Stimulated activated naive B cell treated with anti-CD40 and anti-IgM and Interleukin-4, amounts not matched to agents 10 μg/mL and 1 μg/mL and 100 μg/mL, for 72 hours (primary cell): ENCODE results near the gene AHCYL2.
"Not testable (repeated sequence)": the region's sequence is repeated elsewhere in the genome, so short reads cannot be mapped to it uniquely, and the experiment has no call there.

ENCODE experiments used
- ATAC-seq, 2 donors: fragments of 150-1000 bp; cut with Tn5 transposase; replicated peaks; 2 replicates each; pipeline ENCODE4 v1.10.0; 2021; ENCODE audit warnings: moderate library complexity in 1 of 2
- DNase-seq: peaks from one replicate; pipeline ENCODE4 v3.0.0; 2021
- H3K27ac Mint-ChIP-seq: one replicate; pipeline ENCODE4 v1.8.0; 2022; ENCODE audit warnings: mild to moderate bottlenecking, mixed read lengths
- H3K27me3 Mint-ChIP-seq, 2 donors: one replicate each; pipeline ENCODE4 v1.8.0; 2022; ENCODE audit warnings: mixed read lengths in 2 of 2
- H3K36me3 Mint-ChIP-seq, 2 donors: one replicate each; pipeline ENCODE4 v1.8.0; 2022; ENCODE audit warnings: mixed read lengths in 2 of 2, mild to moderate bottlenecking in 1 of 2
- H3K4me1 Mint-ChIP-seq, 2 donors: one replicate each; pipeline ENCODE4 v1.8.0; 2022; ENCODE audit warnings: mixed read lengths in 2 of 2, mild to moderate bottlenecking in 1 of 2
- H3K4me3 Mint-ChIP-seq, 2 donors: one replicate each; pipeline ENCODE4 v1.8.0; 2022; ENCODE audit warnings: mild to moderate bottlenecking in 2 of 2, mixed read lengths in 2 of 2, moderate library complexity in 1 of 2
- H3K9me3 Mint-ChIP-seq, 2 donors: one replicate each; pipeline ENCODE4 v1.8.0; 2022; ENCODE audit warnings: mixed read lengths in 2 of 2, mild to moderate bottlenecking in 1 of 2

Gene AHCYL2

DNA sequence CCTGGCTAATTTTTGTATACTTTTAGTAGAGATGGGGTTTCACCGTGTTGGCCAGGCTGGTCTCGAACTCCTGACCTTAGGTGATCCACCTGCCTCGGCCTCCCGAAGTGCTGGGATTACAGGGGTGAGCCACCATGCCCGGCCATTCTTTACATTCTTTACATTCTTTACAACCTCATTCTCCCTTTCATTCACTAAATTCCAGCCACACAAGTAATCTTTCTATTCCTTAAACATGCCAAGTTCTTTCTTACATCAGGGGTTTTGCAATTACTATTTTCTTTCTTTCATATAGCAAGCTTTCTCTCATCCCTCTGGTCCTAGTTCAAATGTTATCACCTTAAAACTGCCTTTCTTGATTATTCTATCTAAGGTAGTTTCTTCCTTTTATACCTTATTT, 128.3 kb downstream of the AHCYL2 start:
- H3K9me3 Mint-ChIP-seq, H3K4me3 Mint-ChIP-seq, ATAC-seq, H3K27me3 Mint-ChIP-seq, H3K36me3 Mint-ChIP-seq, DNase-seq, H3K27ac Mint-ChIP-seq: not testable (repeated sequence)
- peaks cover 3 to 14% of the 10 kb centered on the region in 2 donors for H3K4me1 Mint-ChIP-seq

DNA sequence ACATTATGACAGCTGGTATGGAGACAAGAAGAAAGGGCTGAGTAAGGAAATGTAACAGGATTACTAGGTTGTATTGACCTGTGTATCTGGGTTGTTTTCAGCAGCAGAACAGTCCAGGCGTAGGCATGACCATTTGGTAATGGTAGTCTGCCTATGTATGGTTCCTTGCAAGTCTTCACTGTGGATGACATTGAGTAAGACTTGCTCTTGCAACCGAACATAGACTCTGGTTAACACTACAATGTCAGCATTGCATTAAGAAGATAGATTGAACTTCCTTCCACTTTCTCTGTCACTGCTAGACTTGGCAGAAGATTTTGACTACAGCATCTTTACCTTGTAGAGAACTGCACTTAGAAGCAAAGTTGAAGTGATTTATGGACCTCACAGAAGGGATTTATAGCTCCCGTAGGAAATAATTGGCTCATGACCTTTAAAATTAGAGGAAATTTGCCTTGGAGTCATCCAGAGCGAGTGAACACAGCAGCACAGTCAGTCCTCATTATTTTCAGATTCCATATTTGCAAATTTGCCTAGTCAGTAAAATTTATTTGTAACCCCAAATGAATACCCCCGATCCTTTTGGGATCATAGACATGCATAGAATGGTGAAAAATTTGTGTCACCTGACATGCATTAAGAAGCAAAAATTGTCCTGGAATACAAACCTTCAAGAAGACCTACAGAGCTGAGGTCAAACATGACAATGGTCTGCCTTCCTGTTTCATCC, 129.8 kb downstream of the AHCYL2 start:
- no peak overlapping the region for H3K4me3 Mint-ChIP-seq
- H3K27ac Mint-ChIP-seq = no peak overlapping the region
- no peaks in the 10 kb centered on the region for H3K9me3 Mint-ChIP-seq
- H3K27me3 Mint-ChIP-seq = no peaks in the 10 kb centered on the region
- H3K4me1 Mint-ChIP-seq = peaks cover 5 to 14% of the 10 kb centered on the region in 2 donors
- ATAC-seq (no peak), DNase-seq (no peak)
- H3K36me3 Mint-ChIP-seq = peaks cover 0 to 3% of the 10 kb centered on the region in 2 donors

DNA sequence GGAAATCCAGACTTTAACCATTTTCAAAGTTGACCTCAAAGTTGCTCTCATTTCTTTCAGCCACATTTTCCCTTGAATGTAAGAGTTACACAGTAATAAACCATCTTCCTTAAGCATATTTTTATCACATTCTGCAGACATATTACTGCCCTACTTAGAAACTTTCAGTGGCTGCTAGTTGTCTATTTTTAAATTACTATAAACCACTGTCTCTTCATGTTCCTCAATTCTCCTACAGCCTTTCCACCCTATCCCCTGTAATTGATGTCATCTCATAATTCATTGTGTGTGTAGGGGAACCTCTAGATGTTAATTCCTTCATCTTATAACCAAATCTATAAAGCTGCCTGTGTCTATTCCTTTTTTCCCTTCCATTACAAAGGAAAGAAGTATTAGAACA, 131.3 kb downstream of the AHCYL2 start:
- Mint-ChIP-seq H3K27me3 (no peaks in the 10 kb centered on the region), H3K4me1 (peaks cover 5 to 13% of the 10 kb centered on the region in 2 donors), H3K27ac (no peak overlapping the region), H3K36me3 (peaks cover 0 to 3% of the 10 kb centered on the region in 2 donors), H3K4me3 (no peak overlapping the region), H3K9me3 (no peaks in the 10 kb centered on the region)
- ATAC-seq (peak in 1 of 2 donors; percentile 54), DNase-seq (no peak)

DNA sequence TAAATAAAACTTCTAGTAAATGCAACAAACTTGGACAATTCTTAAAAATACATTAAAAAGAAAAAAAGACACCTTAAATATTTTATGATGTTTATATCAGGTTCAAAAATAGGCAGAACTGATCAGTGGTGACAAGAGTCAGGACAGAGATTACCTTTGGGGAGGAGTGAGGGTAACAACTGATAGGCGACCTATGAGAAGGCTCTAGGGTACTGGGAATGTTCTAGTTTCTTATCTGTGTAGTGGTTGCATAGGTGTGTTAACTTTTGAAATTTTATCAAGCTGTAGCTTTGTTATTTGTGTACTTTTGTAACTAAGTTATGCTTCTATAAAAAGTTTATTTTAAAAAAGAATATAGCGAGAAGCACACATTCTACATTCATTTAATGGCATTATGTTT, 134.3 kb downstream of the AHCYL2 start:
- no peak for ATAC-seq
- no peak overlapping the region for H3K27ac Mint-ChIP-seq

DNA sequence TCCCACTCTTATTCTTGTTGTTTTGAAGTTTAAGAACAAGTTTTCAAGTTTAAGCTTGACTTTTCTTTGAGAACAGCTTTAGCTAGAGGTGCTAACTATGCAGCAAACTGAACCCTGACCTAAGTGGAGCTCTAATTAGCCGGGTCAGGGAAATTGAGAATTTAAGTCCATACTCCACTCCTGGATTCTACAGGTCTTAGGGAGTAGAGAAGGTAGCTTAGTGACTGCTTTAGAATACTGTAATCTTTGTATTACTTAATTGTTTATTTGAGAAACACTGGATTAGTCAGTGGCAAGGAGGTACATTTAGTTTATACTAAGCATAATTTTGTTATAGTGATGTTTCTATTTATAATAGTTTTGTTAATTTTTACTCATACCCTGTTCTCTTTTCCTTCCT, 134.8 kb downstream of the AHCYL2 start:
- H3K4me3 Mint-ChIP-seq = no peak overlapping the region

More for the DNA sequence above, 134.3 kb downstream of the AHCYL2 start:
- H3K36me3 Mint-ChIP-seq = peaks cover 0 to 3% of the 10 kb centered on the region in 2 donors
- DNase-seq = no peak
- no peak overlapping the region for H3K4me3 Mint-ChIP-seq
- peaks cover 5 to 9% of the 10 kb centered on the region in 2 donors for H3K4me1 Mint-ChIP-seq
- no peaks in the 10 kb centered on the region for H3K27me3 Mint-ChIP-seq
- H3K9me3 Mint-ChIP-seq = no peaks in the 10 kb centered on the region

DNA sequence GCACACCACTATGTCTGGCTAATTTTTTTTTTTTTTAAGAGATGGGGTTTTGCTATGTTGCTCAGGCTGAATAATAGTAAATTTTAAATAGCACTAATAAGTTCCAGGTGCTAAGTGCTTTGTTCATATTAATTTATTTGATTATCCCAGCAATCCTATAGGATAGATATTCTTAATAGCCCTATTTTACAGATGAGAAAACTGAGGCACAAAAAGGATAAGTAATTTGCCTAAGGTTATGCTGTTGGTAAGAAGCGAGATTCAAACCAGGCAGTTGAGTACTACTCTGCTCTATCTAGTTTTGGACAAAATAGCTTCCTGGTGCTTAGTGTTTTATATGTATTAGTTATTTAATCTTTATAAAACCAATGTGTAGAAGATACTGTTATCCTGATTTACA, 136.9 kb downstream of the AHCYL2 start:
- no peak overlapping the region for H3K4me3 Mint-ChIP-seq
- no peaks in the 10 kb centered on the region for H3K36me3 Mint-ChIP-seq
- no peaks in the 10 kb centered on the region for H3K9me3 Mint-ChIP-seq
- H3K27me3 Mint-ChIP-seq = no peaks in the 10 kb centered on the region
- DNase-seq = no peak
- H3K27ac Mint-ChIP-seq = no peak overlapping the region
- peaks cover 0 to 2% of the 10 kb centered on the region in 2 donors for H3K4me1 Mint-ChIP-seq
- ATAC-seq = no peak

More for the DNA sequence above, 134.8 kb downstream of the AHCYL2 start:
- Mint-ChIP-seq H3K9me3 (no peaks in the 10 kb centered on the region), H3K4me1 (peaks cover 5 to 9% of the 10 kb centered on the region in 2 donors), H3K27ac (no peak overlapping the region), H3K27me3 (no peaks in the 10 kb centered on the region), H3K36me3 (peaks cover 0 to 3% of the 10 kb centered on the region in 2 donors)
- ATAC-seq (no peak), DNase-seq (no peak)

DNA sequence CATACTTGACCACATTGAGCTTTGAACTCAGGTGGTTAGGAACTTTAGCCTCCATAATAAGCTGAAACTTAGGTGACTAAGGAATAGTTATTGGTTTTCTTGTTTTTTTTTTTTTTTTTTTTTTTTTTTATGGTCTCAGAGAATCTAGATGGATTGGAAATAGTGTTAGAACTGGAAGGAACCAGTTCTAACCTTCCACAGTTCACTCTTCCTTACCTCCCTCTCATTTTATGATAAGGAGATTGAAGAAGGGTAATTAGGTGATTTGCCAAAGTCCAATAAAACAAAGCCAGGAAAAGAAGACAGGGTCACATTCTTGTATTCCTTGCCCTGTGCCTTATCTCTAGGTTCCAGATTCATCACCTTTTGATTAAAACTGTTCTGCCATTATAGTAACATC, 137.7 kb downstream of the AHCYL2 start:
- DNase-seq (no peak), ATAC-seq (no peak)
- Mint-ChIP-seq H3K27ac (no peak overlapping the region), H3K4me1 (peaks cover 2 to 5% of the 10 kb centered on the region in 2 donors), H3K9me3 (no peaks in the 10 kb centered on the region), H3K27me3 (no peaks in the 10 kb centered on the region), H3K4me3 (no peak overlapping the region), H3K36me3 (no peaks in the 10 kb centered on the region)

DNA sequence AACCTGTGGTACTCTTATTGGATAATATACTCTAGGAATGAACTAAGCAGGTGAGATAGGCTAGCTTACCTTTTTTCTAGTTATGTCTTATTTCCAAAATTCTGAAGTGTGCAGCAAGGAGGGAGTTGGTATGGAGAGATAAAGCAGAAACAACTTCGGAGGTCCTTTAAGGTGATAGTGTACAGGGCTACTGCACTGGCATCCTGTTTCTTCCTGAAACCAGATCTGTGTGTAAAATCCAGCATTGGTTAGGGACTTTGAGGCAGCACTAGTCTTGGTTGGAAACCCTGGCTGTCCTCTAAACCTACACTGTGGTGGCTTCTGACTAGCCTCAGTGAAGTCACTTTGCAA, 142.5 kb downstream of the AHCYL2 start:
- H3K36me3 Mint-ChIP-seq = no peaks in the 10 kb centered on the region
- DNase-seq (no peak), ATAC-seq (no peak)
- H3K27me3 Mint-ChIP-seq = no peaks in the 10 kb centered on the region
- no peaks in the 10 kb centered on the region for H3K9me3 Mint-ChIP-seq
- no peak overlapping the region for H3K27ac Mint-ChIP-seq
- no peak overlapping the region for H3K4me3 Mint-ChIP-seq
- H3K4me1 Mint-ChIP-seq = peaks cover 14 to 27% of the 10 kb centered on the region in 2 donors

DNA sequence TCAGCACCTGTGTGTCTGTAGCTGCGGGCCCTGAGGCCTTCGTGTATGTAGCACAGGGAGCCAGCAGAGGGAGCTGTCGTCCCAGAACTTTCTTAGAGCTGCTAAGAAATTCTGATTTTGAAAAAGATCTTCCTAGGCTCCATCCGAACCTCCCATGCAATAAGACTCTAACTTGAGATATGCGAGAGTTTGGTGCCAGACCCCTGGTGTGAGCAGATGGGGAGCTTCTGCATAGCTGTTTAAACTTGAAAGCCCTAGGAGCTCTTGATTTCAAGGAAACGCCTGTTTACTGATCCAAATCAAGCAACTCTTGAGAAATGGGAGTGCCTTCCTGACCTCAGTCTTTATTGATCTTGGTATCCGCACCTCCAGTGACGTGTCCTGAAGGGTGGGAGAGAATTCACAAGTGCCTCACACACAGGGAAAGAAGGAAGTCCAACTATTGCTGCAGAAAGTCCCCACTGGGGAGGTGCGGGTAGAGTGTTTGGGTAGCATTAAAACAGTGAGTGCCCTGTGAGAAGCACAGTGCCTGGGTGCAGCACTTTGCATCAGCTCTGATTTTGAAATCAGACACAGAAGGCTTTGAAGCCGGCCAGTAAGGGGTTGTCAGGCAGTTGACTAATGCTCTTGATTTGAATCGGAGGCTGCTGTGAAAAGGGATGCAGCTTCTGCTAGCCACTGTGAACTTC, 143.0 kb downstream of the AHCYL2 start:
- DNase-seq (peak; percentile 44), ATAC-seq (peak; percentile 82 to 83)
- H3K4me1 Mint-ChIP-seq = peaks cover 14 to 27% of the 10 kb centered on the region in 2 donors
- no peaks in the 10 kb centered on the region for H3K27me3 Mint-ChIP-seq
- H3K9me3 Mint-ChIP-seq = no peaks in the 10 kb centered on the region
- H3K36me3 Mint-ChIP-seq = no peaks in the 10 kb centered on the region
- H3K27ac Mint-ChIP-seq = peak overlapping the region; percentile 60
- H3K4me3 Mint-ChIP-seq = peak overlapping the region; percentile 64 to 74

DNA sequence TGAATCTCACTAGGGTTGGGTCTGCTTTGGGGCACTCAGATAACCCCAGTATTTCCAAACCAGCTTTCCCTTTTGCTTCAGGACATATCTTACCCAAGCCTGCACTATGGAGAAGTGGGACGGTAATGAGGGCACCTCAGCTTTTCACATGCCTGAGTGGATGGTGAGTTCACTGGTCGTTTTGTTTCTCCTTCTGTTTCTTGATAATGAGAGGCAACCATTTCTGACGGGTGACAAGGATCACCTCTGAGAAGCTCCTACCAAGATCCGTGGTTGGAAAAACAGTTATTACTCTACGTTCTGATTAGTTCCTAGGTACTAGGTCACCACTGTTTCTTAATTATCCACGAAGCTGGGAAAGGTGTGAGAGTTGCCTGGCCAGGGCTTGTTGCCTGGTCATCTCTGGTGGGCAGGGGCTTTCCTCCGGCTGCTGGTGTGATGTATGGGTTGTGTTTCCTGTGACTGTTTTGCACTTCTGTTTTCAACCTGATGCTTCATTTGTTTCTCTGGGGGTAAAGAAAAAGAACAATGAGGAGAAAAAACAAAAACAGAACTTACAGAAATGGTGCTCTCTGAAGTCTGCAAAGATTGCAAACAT, 143.7 kb downstream of the AHCYL2 start:
- Mint-ChIP-seq H3K9me3 (no peaks in the 10 kb centered on the region), H3K4me3 (peak overlapping the region; percentile 68 to 74)
- ATAC-seq = peak; percentile 51 to 55

DNA sequence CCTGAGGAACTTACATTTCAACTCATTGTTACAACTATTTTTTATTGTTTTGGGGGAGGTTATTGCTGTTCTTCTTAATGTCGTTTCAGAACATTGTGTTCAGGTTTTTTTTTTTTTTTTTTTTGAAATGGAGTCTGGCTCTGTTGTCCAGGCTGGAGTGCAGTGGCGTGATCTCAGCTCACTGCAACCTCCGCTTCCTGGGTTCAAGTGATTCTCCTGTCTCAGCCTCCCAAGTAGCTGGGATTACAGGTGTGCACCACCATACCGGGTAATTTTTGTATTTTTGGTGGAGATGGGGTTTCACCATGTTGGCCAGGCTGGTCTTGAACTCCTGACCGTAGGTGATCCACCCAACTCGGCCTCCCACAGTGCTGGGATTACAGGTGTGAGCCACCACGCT, 144.6 kb downstream of the AHCYL2 start:
- peaks cover 14 to 27% of the 10 kb centered on the region in 2 donors for H3K4me1 Mint-ChIP-seq
- not testable (repeated sequence) for ATAC-seq, H3K36me3 Mint-ChIP-seq, H3K4me3 Mint-ChIP-seq, H3K27me3 Mint-ChIP-seq, H3K27ac Mint-ChIP-seq, DNase-seq, H3K9me3 Mint-ChIP-seq

More for the DNA sequence above, 143.7 kb downstream of the AHCYL2 start:
- Mint-ChIP-seq H3K36me3 (no peaks in the 10 kb centered on the region), H3K4me1 (peaks cover 14 to 27% of the 10 kb centered on the region in 2 donors), H3K27me3 (no peaks in the 10 kb centered on the region), H3K27ac (peak overlapping the region; percentile 60)
- DNase-seq = peak; percentile 4

DNA sequence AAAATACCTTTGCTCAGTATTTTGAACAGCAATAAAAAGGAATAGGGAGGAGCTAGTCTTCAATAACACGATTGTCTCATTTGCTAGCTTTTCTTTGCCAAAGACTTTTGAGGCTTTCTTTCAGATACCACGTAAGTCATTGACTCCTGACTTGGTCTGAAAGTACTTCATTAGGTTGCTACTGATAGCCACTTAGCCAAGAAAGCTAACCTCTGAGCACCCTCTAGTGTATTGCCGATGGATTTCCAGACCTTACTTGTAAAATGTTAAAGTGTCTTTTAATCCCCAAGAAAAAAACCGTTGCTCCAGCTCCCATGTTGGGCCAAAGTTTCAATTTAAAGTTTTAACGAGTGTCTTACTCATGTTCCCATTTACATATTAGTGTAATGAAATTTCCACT, 146.0 kb downstream of the AHCYL2 start:
- Mint-ChIP-seq H3K27me3 (no peaks in the 10 kb centered on the region), H3K36me3 (no peaks in the 10 kb centered on the region), H3K4me1 (peaks cover 16 to 27% of the 10 kb centered on the region in 2 donors), H3K27ac (no peak overlapping the region), H3K9me3 (no peaks in the 10 kb centered on the region), H3K4me3 (no peak overlapping the region)
- no peak for DNase-seq
- no peak for ATAC-seq

DNA sequence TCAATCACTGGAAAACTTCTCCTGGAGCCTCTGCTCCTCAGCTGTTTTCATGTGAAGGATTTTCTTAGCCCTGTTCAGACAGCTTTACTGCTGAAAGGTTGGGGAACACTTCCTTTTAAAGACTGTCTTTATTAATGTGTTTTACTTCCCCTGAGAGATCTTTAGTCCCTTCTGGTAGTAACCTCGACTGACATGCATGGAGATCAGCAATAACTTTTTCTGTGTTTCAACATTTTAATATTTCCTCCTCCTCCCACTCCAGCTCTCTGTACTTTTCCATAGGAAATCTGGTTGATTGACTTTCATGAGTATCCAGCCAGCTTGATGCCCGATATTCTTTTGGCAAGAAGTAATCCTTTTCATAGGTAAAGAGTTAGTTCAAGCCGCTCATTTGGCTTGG, 146.7 kb downstream of the AHCYL2 start:
- DNase-seq (no peak), ATAC-seq (peak; percentile 22 to 34)
- Mint-ChIP-seq H3K27me3 (no peaks in the 10 kb centered on the region), H3K4me3 (no peak overlapping the region), H3K36me3 (no peaks in the 10 kb centered on the region), H3K9me3 (no peaks in the 10 kb centered on the region), H3K27ac (no peak overlapping the region), H3K4me1 (peaks cover 16 to 27% of the 10 kb centered on the region in 2 donors)

DNA sequence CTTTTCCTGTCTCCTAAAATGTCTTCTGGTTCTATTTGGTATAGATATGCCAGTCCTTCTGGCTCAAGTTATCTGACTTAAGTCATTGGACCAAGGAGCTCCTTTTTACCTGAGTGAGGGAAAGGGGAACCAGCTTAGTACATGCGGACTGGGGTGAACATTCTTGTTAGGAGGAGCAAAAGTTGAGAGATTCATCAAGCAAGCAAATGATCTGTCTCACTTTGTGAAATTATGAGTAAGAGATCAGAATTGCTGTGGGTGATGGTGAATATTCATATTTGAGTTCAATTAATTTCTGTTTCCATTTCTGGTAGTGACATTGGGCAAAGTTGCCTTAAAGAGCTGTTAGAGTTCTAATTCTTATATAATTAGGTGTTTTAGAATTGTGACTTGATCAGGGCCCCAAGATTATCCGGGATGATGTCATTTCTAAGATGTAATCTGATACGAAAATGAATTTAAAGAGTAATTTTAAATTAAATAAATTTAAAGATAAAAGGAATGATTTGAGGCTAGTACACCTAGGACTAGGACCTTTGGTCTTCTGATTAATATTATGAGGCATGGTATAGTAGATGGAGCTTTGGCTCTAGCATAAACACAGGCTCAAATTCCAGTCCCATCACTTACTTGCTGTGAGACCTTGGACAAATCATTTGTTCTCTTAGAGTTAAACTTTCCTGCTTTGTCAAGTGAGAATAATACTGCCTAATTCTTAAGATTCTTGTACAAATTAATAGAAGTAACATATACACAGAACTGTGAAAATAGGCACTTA, 149.0 kb downstream of the AHCYL2 start:
- ATAC-seq (no peak), DNase-seq (no peak)
- no peak overlapping the region for H3K4me3 Mint-ChIP-seq
- no peaks in the 10 kb centered on the region for H3K9me3 Mint-ChIP-seq
- no peaks in the 10 kb centered on the region for H3K36me3 Mint-ChIP-seq
- no peaks in the 10 kb centered on the region for H3K27me3 Mint-ChIP-seq
- H3K27ac Mint-ChIP-seq = no peak overlapping the region
- peaks cover 2 to 11% of the 10 kb centered on the region in 2 donors for H3K4me1 Mint-ChIP-seq
